ENCODE measurements around the gene BTBD19. TPM values are rescaled to one million over a fixed set of nuclear protein-coding genes. Genes with fewer than 3 reads are reported as not detected.

The BTBD19 gene
- total RNA-seq, 1 donor from 2014 or later: 15.1 TPM

- intact Hi-C loops (cut with DNase I): no loop called here
Measured at GRCh38 chr1:44862829-44863401, 54.6 kb downstream of the BTBD19 start.

More at GRCh38 chr1:44862829-44863401, 54.6 kb downstream of the BTBD19 start:
- Histone ChIP-seq H3K36me3 (peaks cover 4 to 5% of the 10 kb centered on the region in 2 donors), H3K27me3 (no peaks in the 10 kb centered on the region), H3K27ac (no peak overlapping the region), H3K9me3 (no peaks in the 10 kb centered on the region), H3K4me1 (no peaks in the 10 kb centered on the region), H3K4me3 (no peak overlapping the region)
- no peak for DNase-seq (ENCODE audit: low spot score in 2 of 2)
- no peak for TF ChIP-seq CTCF (IDR thresholded peaks at IDR 0.05)

Other genes with a start within 250 kb of the BTBD19 start
- 9.2 TPM for gene TMEM53, start 134.0 kb upstream of the BTBD19 start, total RNA-seq
- gene ARMH1, start 133.8 kb upstream of the BTBD19 start, total RNA-seq: not detected
- not detected for gene RNU5D-1, start 77.4 kb upstream of the BTBD19 start, total RNA-seq
- 0.53 TPM for gene KIF2C, start 68.7 kb upstream of the BTBD19 start, total RNA-seq
- 1,693 TPM for gene RPS8, start 33.0 kb upstream of the BTBD19 start, total RNA-seq
- not detected for gene BEST4, start 20.4 kb upstream of the BTBD19 start, total RNA-seq
- 107 TPM for gene PLK3, start 8.1 kb upstream of the BTBD19 start, total RNA-seq
- gene DYNLT4, start 1.2 kb upstream of the BTBD19 start, total RNA-seq: not detected
- gene PTCH2, start 34.7 kb downstream of the BTBD19 start, total RNA-seq: not detected
- gene EIF2B3, start 178.1 kb downstream of the BTBD19 start, total RNA-seq: 3.6 TPM
- 32.1 TPM for gene HECTD3, start 202.8 kb downstream of the BTBD19 start, total RNA-seq
- gene UROD, start 203.7 kb downstream of the BTBD19 start, total RNA-seq: 150 TPM